ENCODE measurements around the gene SZT2.
"Not testable (repeated sequence)": the region's sequence is repeated elsewhere in the genome, so short reads cannot be mapped to it uniquely, and the experiment has no call there.

SZT2 gene

DNA sequence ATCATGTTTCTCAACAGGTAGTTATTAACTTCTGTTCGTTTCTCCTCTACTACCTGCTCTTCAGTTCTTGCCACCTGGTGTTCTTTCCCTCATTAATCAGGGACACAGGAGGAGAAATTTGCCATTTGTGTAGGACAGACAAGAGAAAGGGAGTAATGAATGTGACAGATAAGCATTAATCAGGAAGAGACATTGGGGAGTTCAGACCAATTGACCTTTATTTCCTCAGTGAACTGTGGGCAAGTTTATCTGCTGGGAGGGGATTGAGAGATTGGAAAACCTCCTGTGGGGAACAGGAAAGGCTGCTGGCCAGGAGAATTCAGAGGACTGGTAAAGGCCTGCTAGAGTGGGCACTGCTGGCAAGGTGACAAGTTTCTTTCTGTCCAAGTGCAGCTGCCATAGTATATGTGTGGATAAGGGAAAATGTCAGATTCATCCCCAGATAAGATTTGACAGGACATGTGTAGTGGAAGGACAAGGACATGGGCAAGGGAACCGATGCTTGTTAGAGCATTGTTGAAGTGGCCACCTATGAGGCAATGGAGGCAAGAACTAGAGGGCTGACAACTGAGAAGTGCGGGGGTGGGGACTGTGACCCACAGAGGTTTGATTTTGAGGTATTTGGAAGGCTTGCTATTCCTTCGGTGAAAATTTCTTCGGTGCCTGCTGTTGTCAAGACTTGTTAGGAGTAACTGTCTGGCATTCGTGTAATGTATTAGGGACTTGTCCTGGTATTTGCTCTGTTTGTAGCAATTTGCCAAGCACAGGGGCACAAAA is 12.6 kb downstream of the SZT2 start:
- TF ChIP-seq, protein P1, sequence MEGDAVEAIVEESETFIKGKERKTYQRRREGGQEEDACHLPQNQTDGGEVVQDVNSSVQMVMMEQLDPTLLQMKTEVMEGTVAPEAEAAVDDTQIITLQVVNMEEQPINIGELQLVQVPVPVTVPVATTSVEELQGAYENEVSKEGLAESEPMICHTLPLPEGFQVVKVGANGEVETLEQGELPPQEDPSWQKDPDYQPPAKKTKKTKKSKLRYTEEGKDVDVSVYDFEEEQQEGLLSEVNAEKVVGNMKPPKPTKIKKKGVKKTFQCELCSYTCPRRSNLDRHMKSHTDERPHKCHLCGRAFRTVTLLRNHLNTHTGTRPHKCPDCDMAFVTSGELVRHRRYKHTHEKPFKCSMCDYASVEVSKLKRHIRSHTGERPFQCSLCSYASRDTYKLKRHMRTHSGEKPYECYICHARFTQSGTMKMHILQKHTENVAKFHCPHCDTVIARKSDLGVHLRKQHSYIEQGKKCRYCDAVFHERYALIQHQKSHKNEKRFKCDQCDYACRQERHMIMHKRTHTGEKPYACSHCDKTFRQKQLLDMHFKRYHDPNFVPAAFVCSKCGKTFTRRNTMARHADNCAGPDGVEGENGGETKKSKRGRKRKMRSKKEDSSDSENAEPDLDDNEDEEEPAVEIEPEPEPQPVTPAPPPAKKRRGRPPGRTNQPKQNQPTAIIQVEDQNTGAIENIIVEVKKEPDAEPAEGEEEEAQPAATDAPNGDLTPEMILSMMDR (conservative IDR thresholded peaks at IDR 0.05; ENCODE audit: low read depth, low read length), result no peak
- DNase-seq (ENCODE audit: low read depth), result no peak
- no peak overlapping the region for H3K4me3 ChIP-seq (ENCODE audit: low read length)

DNA sequence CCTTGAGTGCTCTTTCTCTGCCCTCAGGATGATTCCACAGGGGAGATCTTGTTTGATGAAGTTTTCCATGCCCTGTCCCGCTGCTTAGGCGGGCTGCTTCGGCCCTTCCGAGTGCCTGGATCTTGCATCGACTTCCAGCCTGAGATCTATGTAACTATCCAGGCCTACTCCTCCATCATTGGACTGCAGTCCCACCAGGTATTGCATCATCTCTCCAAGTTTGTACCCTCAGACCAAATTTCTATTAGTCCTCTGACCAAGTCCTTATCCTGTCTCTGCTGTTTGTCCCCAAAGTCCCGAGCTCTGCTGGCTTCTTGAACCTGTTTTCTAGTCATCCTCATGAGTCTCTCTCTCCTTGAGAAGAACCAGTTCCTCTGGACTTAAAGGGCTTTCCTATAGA is 14.7 kb downstream of the SZT2 start:
- H3K4me3 ChIP-seq (ENCODE audit: low read length), result no peak overlapping the region
- TF ChIP-seq, protein P1 (conservative IDR thresholded peaks at IDR 0.05; ENCODE audit: low read depth, low read length), result no peak
- no peak for DNase-seq (ENCODE audit: low read depth)

DNA sequence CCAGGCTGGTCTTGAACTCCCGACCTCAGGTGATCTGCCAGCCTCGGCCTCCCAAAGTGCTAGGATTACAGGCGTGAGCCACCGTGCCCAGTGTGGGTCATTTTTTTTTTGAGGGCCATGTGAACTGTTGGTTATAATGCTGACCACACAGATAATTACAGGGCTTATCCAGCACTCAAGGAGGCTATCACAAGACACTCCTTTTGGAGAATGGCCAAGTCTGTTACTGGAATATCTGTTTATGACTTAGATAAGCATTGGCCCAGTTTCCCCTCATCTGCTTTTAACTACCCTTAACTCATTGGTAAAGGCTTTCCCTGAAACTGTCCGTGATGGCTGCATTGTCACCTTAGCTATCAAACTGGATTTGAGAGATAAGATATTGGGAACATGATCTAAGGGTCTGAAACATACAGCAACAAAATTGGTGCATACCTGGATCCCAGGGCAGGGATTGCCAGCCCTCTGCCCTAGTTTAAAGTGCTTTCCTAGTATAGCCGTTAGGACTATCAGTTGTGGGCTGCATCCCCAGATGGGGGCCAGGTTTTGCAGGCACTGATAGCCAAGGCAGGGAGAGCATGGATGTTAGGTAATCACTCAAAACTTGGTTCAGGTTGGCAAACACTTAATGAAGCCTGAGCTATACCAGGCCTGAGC is 15.6 kb downstream of the SZT2 start:
- H3K4me3 ChIP-seq (ENCODE audit: low read length), result no peak overlapping the region
- TF ChIP-seq, protein P1 (conservative IDR thresholded peaks at IDR 0.05; ENCODE audit: low read depth, low read length), result no peak
- DNase-seq (ENCODE audit: low read depth), result no peak

DNA sequence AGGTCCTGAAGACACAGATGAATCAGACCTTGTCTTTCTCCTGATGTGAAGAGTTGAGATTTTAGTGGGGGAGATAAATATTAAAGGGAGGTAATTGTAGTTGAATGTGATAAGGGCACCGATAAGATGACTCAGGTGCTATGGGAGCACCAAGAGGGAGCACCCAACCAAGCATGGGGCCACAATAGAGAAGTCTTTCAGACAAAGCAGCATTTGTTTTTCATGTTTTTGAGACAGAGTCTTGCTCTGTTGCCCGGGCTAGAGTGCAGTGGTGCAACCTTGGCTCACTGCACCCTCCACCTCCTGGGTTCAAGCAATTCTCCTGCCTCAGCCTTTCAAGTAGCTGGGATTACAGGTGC is 16.2 kb downstream of the SZT2 start:
- TF ChIP-seq, protein P1 (conservative IDR thresholded peaks at IDR 0.05; ENCODE audit: low read depth, low read length), result no peak
- no peak for DNase-seq (ENCODE audit: low read depth)
- H3K4me3 ChIP-seq (ENCODE audit: low read length), result no peak overlapping the region

DNA sequence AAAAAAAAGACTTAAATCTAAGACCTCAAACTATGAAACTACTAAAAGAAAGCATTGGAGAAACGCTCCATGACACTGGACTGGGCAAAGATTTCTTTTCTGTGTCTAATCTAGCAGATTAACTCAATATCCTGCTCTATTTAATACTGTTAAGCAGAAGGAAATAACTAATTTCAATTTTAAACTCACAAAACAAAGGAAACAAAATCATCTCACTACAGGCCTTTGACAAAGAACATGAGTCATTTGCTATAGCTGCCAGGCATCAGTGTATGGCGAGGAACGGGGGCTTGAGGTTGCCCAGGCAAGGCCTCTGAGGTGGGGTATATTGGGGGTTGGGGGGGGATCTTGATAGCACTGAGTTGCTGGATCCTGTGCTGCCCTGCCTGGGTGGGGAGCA is 20.9 kb downstream of the SZT2 start:
- no peak for DNase-seq (ENCODE audit: low read depth)
- TF ChIP-seq, protein P1 (conservative IDR thresholded peaks at IDR 0.05; ENCODE audit: low read depth, low read length), result no peak
- H3K4me3 ChIP-seq (ENCODE audit: low read length), result no peak overlapping the region

DNA sequence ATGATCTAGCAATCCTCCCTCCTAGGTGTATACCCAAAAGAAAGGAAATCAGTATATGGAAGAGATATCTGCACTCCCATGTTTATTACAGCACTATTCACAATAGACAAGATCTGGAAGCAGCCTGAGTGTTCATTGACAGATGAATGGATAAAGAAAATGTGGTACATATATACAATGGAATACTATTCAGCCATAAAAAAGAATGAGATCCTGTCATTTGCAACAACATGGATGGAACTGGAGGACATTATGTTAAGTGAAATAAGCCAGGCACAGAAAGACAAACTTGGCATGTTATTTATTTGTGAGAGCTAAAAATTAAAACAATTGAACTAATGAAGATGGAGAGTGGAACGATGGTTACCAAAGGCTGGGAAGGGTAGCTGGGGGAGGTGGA is 23.7 kb downstream of the SZT2 start:
- H3K4me3 ChIP-seq (ENCODE audit: low read length); DNase-seq (ENCODE audit: low read depth): not testable (repeated sequence)

DNA sequence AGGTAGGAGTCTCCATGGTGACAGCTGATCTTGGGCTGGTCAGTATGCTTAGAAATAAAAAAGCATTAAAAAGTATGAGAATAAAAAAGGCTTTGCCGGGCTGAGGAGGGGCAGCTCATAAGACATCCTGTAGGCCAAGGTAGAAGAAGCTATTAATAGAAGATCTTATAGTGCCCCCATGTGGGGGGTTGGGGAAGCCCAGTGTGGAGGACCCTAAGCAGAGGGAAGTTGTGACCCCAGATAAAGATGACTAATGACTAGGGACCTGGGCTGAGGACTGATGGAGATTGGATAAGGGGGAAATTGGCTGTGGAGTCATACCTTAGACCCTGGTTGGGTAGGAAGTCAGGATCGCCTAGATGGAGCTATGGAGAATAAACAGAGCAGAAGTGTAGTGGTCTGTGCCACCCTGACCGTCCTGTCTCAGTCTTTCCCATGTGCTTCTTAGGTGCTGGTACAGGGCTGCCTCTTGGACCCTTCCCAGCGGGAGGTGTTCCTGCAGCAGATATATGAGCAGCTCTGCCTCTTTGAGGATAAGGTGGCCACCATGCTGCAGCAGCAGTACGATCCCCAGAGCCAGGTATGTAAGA is 25.0 kb downstream of the SZT2 start:
- TF ChIP-seq, protein P1 (conservative IDR thresholded peaks at IDR 0.05; ENCODE audit: low read depth, low read length), result peak; percentile 70
- DNase-seq (ENCODE audit: low read depth), result no peak
- no peak overlapping the region for H3K4me3 ChIP-seq (ENCODE audit: low read length)

Measured in retinal pigment epithelial cell (primary cell).